GM10266 (cell line): ENCODE data around the gene SEMA4F.

Experiments
- DNase-seq: peaks from one replicate; pipeline ENCODE4 v3.0.0; 2012; ENCODE audit errors: extremely low spot score
- CTCF ChIP-seq: IDR thresholded peaks from 2 replicates; pipeline ENCODE4 v1.5.1; 2012; ENCODE audit warnings: mild to moderate bottlenecking, low read depth; ENCODE audit not compliant: control insufficient read depth, insufficient read depth; ENCODE audit errors: missing control alignments

Gene SEMA4F

GRCh38 chr2:74653985-74654882 is at the start of gene SEMA4F:
Gene SEMA4F, plus strand, starts transcription at chr2:74654247. Its CDS starts 130 bp downstream, at chr2:74654377.
- TF ChIP-seq CTCF: no peak
- peak; percentile 99 for DNase-seq

- DNase-seq: no peak
- TF ChIP-seq CTCF: no peak
These were observed 47.1 kb upstream of the SEMA4F start for GRCh38 chr2:74606927-74607326.

- no peak for DNase-seq
- no peak for TF ChIP-seq CTCF
These were observed 36.9 kb upstream of the SEMA4F start for GRCh38 chr2:74617122-74617521.

- TF ChIP-seq CTCF: no peak
These were observed 35.5 kb upstream of the SEMA4F start for GRCh38 chr2:74618410-74619083.

GRCh38 chr2:74619651-74620297 is 34.3 kb upstream of the SEMA4F start:
- no peak for DNase-seq
- TF ChIP-seq CTCF: no peak

More at GRCh38 chr2:74618410-74619083, 35.5 kb upstream of the SEMA4F start:
- DNase-seq: no peak

GRCh38 chr2:74620671-74621070 is 33.4 kb upstream of the SEMA4F start:
- no peak for DNase-seq
- no peak for TF ChIP-seq CTCF
